K562 (cell line): ENCODE measurements around the gene MAN1A1. TPM values are rescaled to one million over a fixed set of nuclear protein-coding genes. Genes with fewer than 3 reads are reported as not detected.

Experiments
- ATAC-seq: fragments of 200-7000 bp; cut with Tn5 transposase; 3 replicates; pipeline ENCODE4 v1.9.1; 2020; ENCODE audit warnings: moderate library complexity
- BruUV-seq: library from RNA; stranded (reverse); fragments of 400-500 nt; replicated peaks from 2 replicates; lab custom pipeline; 2021; lab: Mats Ljungman, UMichigan
- CTCF ChIA-PET: fragments of 300-600 bp; formaldehyde crosslinking; extraction: SDS; loops from one replicate; lab custom pipeline; 2021; ENCODE audit warnings: low intra/inter-chr PET ratio; lab: Yijun Ruan, JAX
- POLR2A ChIA-PET: fragments of 300-600, 350-650 bp; sonication (Branson Sonifier 250); formaldehyde crosslinking; extraction: SDS; loops from one replicate; lab custom pipeline; 2021; ENCODE audit warnings: antibody characterized with exemption, inconsistent platforms; lab: Yijun Ruan, JAX
- DNase-seq, 4 experiments: peaks; one replicate each; pipeline versions ENCODE4 v3.0.0 to v3.0.0-alpha.2; 2011 to 2018; ENCODE audit warnings: low spot score in 3 of 4, mixed read lengths in 3 of 4; ENCODE audit errors: extremely low read depth in 1 of 4
- FAIRE-seq: peaks from 2 replicates; lab custom pipeline; 2011; peaks lifted over from hg19 to GRCh38; lab: Jason Lieb, UNC
- H2AFZ ChIP-seq: 2 replicates; pipeline ENCODE4 v1.6.0; 2011; ENCODE audit warnings: low read depth, low read length, control low read depth, inconsistent platforms
- H3K27ac ChIP-seq: fragments of 200-600 bp; 3 replicates; pipeline ENCODE4 v1.8.0; 2011; ENCODE audit warnings: low read depth, mild to moderate bottlenecking, control low read depth, inconsistent platforms, low read length, moderate library complexity, mixed read lengths; ENCODE audit errors: extremely low read depth
- H3K27me3 ChIP-seq, 2 experiments: fragments of 300-600 bp in 1 of 2; 2 replicates in 1 of 2; 3 replicates in 1 of 2; pipeline versions ENCODE4 v1.6.0 to v1.8.0; 2011; ENCODE audit warnings: inconsistent platforms in 2 of 2, low read length in 2 of 2, mild to moderate bottlenecking in 1 of 2, mixed read lengths in 1 of 2, moderate library complexity in 1 of 2; ENCODE audit not compliant: control insufficient read depth in 2 of 2, insufficient read depth in 2 of 2
- H3K36me3 ChIP-seq: fragments of 300-600 bp; 3 replicates; pipeline ENCODE4 v1.8.0; 2011; ENCODE audit warnings: mild to moderate bottlenecking, low read length, inconsistent platforms; ENCODE audit not compliant: control insufficient read depth, insufficient read depth
- H3K4me1 ChIP-seq, 2 experiments: fragments of 200-600 bp in 1 of 2; replicated peaks in 1 of 2; 2 replicates in 1 of 2; 3 replicates in 1 of 2; pipeline versions ENCODE4 v1.5.1 to v1.8.0; 2011; ENCODE audit warnings: inconsistent platforms in 2 of 2, low read length in 2 of 2, mild to moderate bottlenecking in 1 of 2, mixed read lengths in 1 of 2, moderate library complexity in 1 of 2; ENCODE audit not compliant: control insufficient read depth in 2 of 2, insufficient read depth in 2 of 2
- H3K4me2 ChIP-seq: 2 replicates; pipeline ENCODE4 v1.6.1; 2011; ENCODE audit warnings: low read length, control low read depth, inconsistent platforms, mixed read lengths; ENCODE audit not compliant: insufficient read depth
- H3K4me3 ChIP-seq: fragments of 200-600 bp; sonication (generic), shearing (Covaris generic); 2 replicates; pipeline ENCODE4 v1.5.1; 2016; ENCODE audit warnings: control low read depth, inconsistent platforms
- H3K79me2 ChIP-seq: fragments of 200-600 bp; 3 replicates; pipeline ENCODE4 v1.8.0; 2011; ENCODE audit warnings: low read length, inconsistent platforms; ENCODE audit not compliant: control insufficient read depth, insufficient read depth
- H3K9ac ChIP-seq, 2 experiments: 2 replicates each; pipeline versions ENCODE4 v1.6.0 to v1.6.1; 2011; ENCODE audit warnings: low read depth in 2 of 2, low read length in 2 of 2, control low read depth in 1 of 2, inconsistent platforms in 1 of 2, mild to moderate bottlenecking in 1 of 2, mixed read lengths in 1 of 2; ENCODE audit not compliant: insufficient read depth in 1 of 2
- H3K9me1 ChIP-seq: one replicate; pipeline ENCODE4 v1.6.0; 2011; ENCODE audit warnings: inconsistent platforms, mild to moderate bottlenecking, low read length, moderate library complexity; ENCODE audit not compliant: control insufficient read depth, insufficient read depth
- H3K9me3 ChIP-seq: replicated peaks from 2 replicates; pipeline ENCODE4 v1.5.1; 2011; ENCODE audit warnings: low read depth, low read length, inconsistent platforms; ENCODE audit not compliant: control insufficient read depth, insufficient read depth
- H4K20me1 ChIP-seq: replicated peaks from 2 replicates; pipeline ENCODE4 v1.6.1; 2011; ENCODE audit warnings: low read length, inconsistent platforms, mixed read lengths; ENCODE audit not compliant: control insufficient read depth, insufficient read depth
- ADNP ChIP-seq: fragments of 200-800 bp; sonication (Bioruptor generic); IDR thresholded peaks from 2 replicates; pipeline ENCODE4 v1.6.1; 2016; ENCODE audit warnings: missing genetic modification characterization, missing compliant biosample characterization
- DEAF1 ChIP-seq: fragments of 450-650 bp; formaldehyde crosslinking; IDR thresholded peaks from 2 replicates; pipeline ENCODE4 v1.4.0; 2020; ENCODE audit warnings: mild to moderate bottlenecking, moderate library complexity
- HMBOX1 ChIP-seq: sonication (generic); IDR thresholded peaks from 2 replicates; pipeline ENCODE4 v1.6.1; 2016
- NR4A1 ChIP-seq, 2 experiments: fragments of 250-450 bp in 1 of 2; fragments of 450-650 bp in 1 of 2; sonication (Bioruptor Pico) in 1 of 2; IDR thresholded peaks; 2 replicates each; pipeline versions ENCODE4 v1.4.0 to v1.6.1; 2016 to 2020; ENCODE audit warnings: mild to moderate bottlenecking in 2 of 2, missing compliant biosample characterization in 1 of 2, missing genetic modification characterization in 1 of 2, moderate library complexity in 1 of 2
- PCBP2 ChIP-seq: fragments of 200-400 bp; formaldehyde crosslinking; IDR thresholded peaks from 2 replicates; pipeline ENCODE4 v1.6.1; 2018; ENCODE audit warnings: low read length, low read depth, mild to moderate bottlenecking, moderate library complexity; ENCODE audit not compliant: poor library complexity, severe bottlenecking
- POLR2A ChIP-seq: fragments of 450-650 bp; conservative IDR thresholded peaks from 2 replicates; pipeline ENCODE4 v1.6.1; 2016
- RERE ChIP-seq: sonication (generic); formaldehyde crosslinking; IDR thresholded peaks from 2 replicates; pipeline ENCODE4 v1.8.0; 2023; ENCODE audit warnings: missing genetic modification reagents, mild to moderate bottlenecking, borderline replicate concordance
- SIRT6 ChIP-seq: IDR thresholded peaks from one replicate; pipeline ENCODE4 v1.6.1; 2012; ENCODE audit warnings: low read depth, mild to moderate bottlenecking, control low read depth, inconsistent platforms, low read length, moderate library complexity
- WGBS: fragments of 100-300 bp; shearing (Covaris generic); methylation state at CpG from one replicate; pipeline ENCODE4 v1.1.6; 2016; ENCODE audit warnings: low coverage, mixed read lengths; ENCODE audit not compliant: insufficient coverage; ENCODE audit errors: missing lambda C conversion rate; 5-methylcytosine and 5-hydroxymethylcytosine counted together
- in situ Hi-C: fragments of 300-500 bp; cut with MboI; formaldehyde crosslinking; loops from 4 replicates; pipeline ENCODE4 v1.15.0; 2018; ENCODE audit warnings: inconsistent platforms, mixed read lengths
- intact Hi-C: fragments of 100-400 bp; cut with micrococcal nuclease; formaldehyde crosslinking; loops from 2 replicates; pipeline ENCODE4 v1.14.2; 2022
- polyA plus RNA-seq, 8 experiments: library from polyadenylated mRNA; depleted of rRNA in 4 of 8; stranded (reverse) in 5 of 8; unstranded in 3 of 8; fragments of >200 nt; fragmentation: Nextera tagmentation in 2 of 8; fragmentation: Illumina TruSeq in 1 of 8; extraction: Ambion mirVana in 2 of 8; extraction: Trizol in 1 of 8; gene quantifications; 2 replicates each; pipeline versions ENCODE4 v1.2.1 to v1.2.3, GENCODE V29; 2011 to 2014; ENCODE audit warnings: inconsistent platforms in 1 of 8, missing spikeins in 1 of 8
- total RNA-seq, 7 experiments: library from RNA; depleted of rRNA in 6 of 7; stranded (reverse); fragments of >200 nt in 6 of 7; fragmentation: Illumina TruSeq in 2 of 7; extraction: Trizol in 2 of 7; gene quantifications; 2 replicates each; pipeline versions ENCODE4 v1.2.1 to v1.2.3, GENCODE V29; 2011 to 2021; ENCODE audit warnings: low replicate concordance in 1 of 7

The MAN1A1 gene
- total and polyA plus RNA-seq, 9 of the 15 experiments (the other 6 are each of a cell fraction or from before 2014, with no cell fraction given), result 24.5 to 78.4 (median 59.7) TPM

- DNase-seq (no peak), FAIRE-seq (no peak), ATAC-seq (no peak)
- Histone ChIP-seq H3K79me2 (peaks cover 99% of the 10 kb centered on the region), H3K4me3 (no peak overlapping the region), H3K4me1 (peaks cover 36 to 88% of the 10 kb centered on the region in 2 experiments), H3K9me1 (no peaks in the 10 kb centered on the region), H3K27ac (peak overlapping the region; percentile 91), H2AFZ (no peak overlapping the region), H3K36me3 (peaks cover 69% of the 10 kb centered on the region), H3K9ac (peak overlapping the region in 1 of 2 experiments; percentile 4; a peak in 1 of 4 replicates), H3K9me3 (no peaks in the 10 kb centered on the region), H3K27me3 (no peaks in the 10 kb centered on the region), H4K20me1 (no peaks in the 10 kb centered on the region; the same call in 1 of the 2 replicates), H3K4me2 (no peak overlapping the region)
- ChIA-PET POLR2A (interaction anchor here (0.7 to 1.4 kb wide), 5 partner anchors 9 to 38 kb away, joined by 3 to 4 read pairs (median 3); no protein-coding TSS in a partner anchor), CTCF (no interaction called here)
- intact Hi-C loops (loop anchor here (2.0 kb wide), 1 partner anchor 24 kb away; no protein-coding TSS in a partner anchor), in situ Hi-C loops (no loop called here)
- BruUV-seq, result no TSS peak
- WGBS, result 62% methylated on average over 4 of the region's 4 CpGs
- TF ChIP-seq RERE (CRISPR knock-in tag), result no peak
- no peak for TF ChIP-seq SIRT6
- no peak for TF ChIP-seq PCBP2
- no peak for TF ChIP-seq NR4A1 (CRISPR knock-in tag; IDR thresholded peaks at IDR 0.05)
- TF ChIP-seq NR4A1 (tag; IDR thresholded peaks at IDR 0.05), result 0 out of 2 replicates have a peak, but pooled peaks have one; percentile 43
- TF ChIP-seq ADNP, result no peak
- TF ChIP-seq POLR2A, result no peak
- no peak for TF ChIP-seq DEAF1 (CRISPR knock-in tag)
- 0 out of 2 replicates have a peak, but pooled peaks have one; percentile 20 for TF ChIP-seq HMBOX1
Observed at GRCh38 chr6:119308991-119309657, 40.4 kb downstream of the MAN1A1 start.
